CD4-positive, alpha-beta T cell (primary cell): ENCODE data around the gene C10orf67. TPM values are rescaled to one million over a fixed set of nuclear protein-coding genes. Genes with fewer than 3 reads are reported as not detected.

ENCODE experiments used
- ATAC-seq: fragments of 200-7000 bp; cut with Tn5 transposase; one replicate; pipeline ENCODE4 v1.10.0; 2022; ENCODE audit warnings: mild to moderate bottlenecking; ENCODE audit not compliant: poor library complexity
- CTCF ChIA-PET: fragments of 350-600 bp; sonication (Branson Sonifier 250); formaldehyde crosslinking; loops from one replicate; lab custom pipeline; 2021; ENCODE audit warnings: antibody characterized with exemption, inconsistent platforms; lab: Charles Lee
- POLR2A ChIA-PET: fragments of 350-600 bp; sonication (Branson Sonifier 250); formaldehyde crosslinking; loops from one replicate; lab custom pipeline; 2021; ENCODE audit warnings: antibody characterized with exemption, inconsistent platforms; lab: Charles Lee
- DNase-seq, 14 experiments: peaks; one replicate each; pipeline ENCODE4 v3.0.0-alpha.2; 2013 to 2020; ENCODE audit warnings: mixed read lengths in 2 of 14
- H3K27ac ChIP-seq, 2 donors: one replicate each; pipeline versions ENCODE4 v1.5.1 to v1.7.0; 2013; ENCODE audit warnings: low read length in 2 of 2, low read depth in 1 of 2, mild to moderate bottlenecking in 1 of 2
- H3K27me3 ChIP-seq, 2 experiments: 1 replicate in 1 of 2; 2 replicates in 1 of 2; pipeline versions ENCODE4 v1.6.1 to v1.7.0; 2013; ENCODE audit warnings: low read length in 2 of 2, control low read depth in 1 of 2, mild to moderate bottlenecking in 1 of 2, moderate library complexity in 1 of 2; ENCODE audit not compliant: insufficient read depth in 2 of 2, control insufficient read depth in 1 of 2
- H3K36me3 ChIP-seq: one replicate; pipeline ENCODE4 v1.6.1; 2013; ENCODE audit warnings: low read length, control low read depth; ENCODE audit not compliant: insufficient read depth
- H3K4me1 ChIP-seq: one replicate; pipeline ENCODE4 v1.6.1; 2013; ENCODE audit warnings: low read length, control low read depth; ENCODE audit not compliant: insufficient read depth
- H3K4me3 ChIP-seq: one replicate; pipeline ENCODE4 v1.5.1; 2013; ENCODE audit warnings: mild to moderate bottlenecking, low read length, moderate library complexity
- H3K9me3 ChIP-seq, 2 experiments: 1 replicate in 1 of 2; 2 replicates in 1 of 2; pipeline versions ENCODE4 v1.6.1 to v1.7.0; 2013; ENCODE audit warnings: low read length in 2 of 2, mild to moderate bottlenecking in 2 of 2, control low read depth in 1 of 2, moderate library complexity in 1 of 2; ENCODE audit not compliant: control insufficient read depth in 1 of 2, insufficient read depth in 1 of 2
- H3K27ac Mint-ChIP-seq: one replicate; pipeline ENCODE4 v1.8.0; 2020; ENCODE audit warnings: mixed read lengths
- H3K27me3 Mint-ChIP-seq: one replicate; pipeline ENCODE4 v1.8.0; 2021; ENCODE audit warnings: mixed read lengths
- H3K36me3 Mint-ChIP-seq: one replicate; pipeline ENCODE4 v1.8.0; 2021; ENCODE audit warnings: low read depth, mixed read lengths
- H3K4me1 Mint-ChIP-seq: one replicate; pipeline ENCODE4 v1.8.0; 2021; ENCODE audit warnings: low read depth, mixed read lengths
- H3K4me3 Mint-ChIP-seq: one replicate; pipeline ENCODE4 v1.8.0; 2020; ENCODE audit warnings: mild to moderate bottlenecking, mixed read lengths
- H3K9me3 Mint-ChIP-seq: one replicate; pipeline ENCODE4 v1.8.0; 2020; ENCODE audit warnings: mixed read lengths
- intact Hi-C, 2 experiments: fragments of 100-400 bp; cut with DNase I in 1 of 2; cut with micrococcal nuclease in 1 of 2; formaldehyde crosslinking; loops; one replicate each; pipeline versions ENCODE4 v1.15.1 to v1.9.0; 2023 to 2025; cut with DNase I, micrococcal nuclease
- total RNA-seq, 174 experiments: library from RNA in 2 of 174; stranded (reverse) in 2 of 174; gene quantifications; one replicate each; pipeline ENCODE4 v1.2.3 and lab custom pipeline; 2021 to 2026
- TF ChIP-seq, protein P1 (sequence below): fragments of 200-600 bp; IDR thresholded peaks from one replicate; pipeline ENCODE4 v1.8.0; 2022; ENCODE audit warnings: antibody characterized with exemption, mild to moderate bottlenecking

C10orf67 gene
- total RNA-seq, 2 experiments from 2014 or later, result not detected

DNA sequence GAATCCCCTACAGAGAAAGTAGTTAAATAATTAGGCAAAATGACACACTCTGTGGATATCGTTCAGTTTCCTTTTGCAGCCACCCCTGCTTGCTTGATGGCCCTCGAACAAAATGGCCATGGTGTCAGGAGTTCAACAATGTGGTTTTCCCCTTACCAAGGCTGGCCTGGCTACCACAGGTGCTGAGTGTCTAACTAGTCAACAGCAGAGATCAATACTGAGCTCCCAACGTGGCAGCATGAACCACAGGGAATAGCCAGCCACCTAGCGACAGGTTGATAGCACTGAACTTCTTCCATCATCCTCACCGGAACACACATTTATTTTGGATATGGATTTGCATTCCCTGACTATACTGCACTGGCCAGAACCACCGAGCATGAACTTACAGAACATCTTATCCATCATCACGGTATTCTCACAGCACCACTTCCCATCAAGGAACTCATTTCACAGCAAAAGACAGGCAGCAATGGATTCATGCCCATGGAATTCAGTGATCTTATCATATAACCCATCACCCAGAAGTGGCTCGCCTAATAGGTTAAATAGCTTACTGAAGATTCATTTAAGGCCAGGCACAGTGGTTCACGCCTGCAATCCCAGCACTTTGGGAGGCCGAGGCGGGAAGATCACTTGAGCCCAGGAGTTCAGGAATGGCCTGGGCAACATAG lies 6.3 kb downstream of the C10orf67 start:
- TF ChIP-seq, protein P1, sequence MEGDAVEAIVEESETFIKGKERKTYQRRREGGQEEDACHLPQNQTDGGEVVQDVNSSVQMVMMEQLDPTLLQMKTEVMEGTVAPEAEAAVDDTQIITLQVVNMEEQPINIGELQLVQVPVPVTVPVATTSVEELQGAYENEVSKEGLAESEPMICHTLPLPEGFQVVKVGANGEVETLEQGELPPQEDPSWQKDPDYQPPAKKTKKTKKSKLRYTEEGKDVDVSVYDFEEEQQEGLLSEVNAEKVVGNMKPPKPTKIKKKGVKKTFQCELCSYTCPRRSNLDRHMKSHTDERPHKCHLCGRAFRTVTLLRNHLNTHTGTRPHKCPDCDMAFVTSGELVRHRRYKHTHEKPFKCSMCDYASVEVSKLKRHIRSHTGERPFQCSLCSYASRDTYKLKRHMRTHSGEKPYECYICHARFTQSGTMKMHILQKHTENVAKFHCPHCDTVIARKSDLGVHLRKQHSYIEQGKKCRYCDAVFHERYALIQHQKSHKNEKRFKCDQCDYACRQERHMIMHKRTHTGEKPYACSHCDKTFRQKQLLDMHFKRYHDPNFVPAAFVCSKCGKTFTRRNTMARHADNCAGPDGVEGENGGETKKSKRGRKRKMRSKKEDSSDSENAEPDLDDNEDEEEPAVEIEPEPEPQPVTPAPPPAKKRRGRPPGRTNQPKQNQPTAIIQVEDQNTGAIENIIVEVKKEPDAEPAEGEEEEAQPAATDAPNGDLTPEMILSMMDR, result no peak
- H3K4me1 Mint-ChIP-seq, result peaks cover 31% of the 10 kb centered on the region
- Histone ChIP-seq H3K9me3 (no peaks in the 10 kb centered on the region), H3K27ac (no peak overlapping the region), H3K4me1 (peaks cover 20% of the 10 kb centered on the region), H3K27me3 (no peaks in the 10 kb centered on the region), H3K36me3 (no peaks in the 10 kb centered on the region), H3K4me3 (no peak overlapping the region)
- no peak for ATAC-seq
- H3K36me3 Mint-ChIP-seq, result no peaks in the 10 kb centered on the region
- ChIA-PET CTCF (no interaction called here), POLR2A (interaction anchor here (0.6 kb wide), 1 partner anchor 81 kb away, joined by 3 read pairs; no protein-coding TSS in a partner anchor)
- intact Hi-C loops, result loop anchor here in 1 of 2 experiments (10.0 kb wide), 1 partner anchor 107 kb away; no protein-coding TSS in a partner anchor
- H3K9me3 Mint-ChIP-seq, result no peaks in the 10 kb centered on the region
- no peak overlapping the region for H3K4me3 Mint-ChIP-seq
- no peak overlapping the region for H3K27ac Mint-ChIP-seq
- H3K27me3 Mint-ChIP-seq, result no peaks in the 10 kb centered on the region
- no peak for DNase-seq

DNA sequence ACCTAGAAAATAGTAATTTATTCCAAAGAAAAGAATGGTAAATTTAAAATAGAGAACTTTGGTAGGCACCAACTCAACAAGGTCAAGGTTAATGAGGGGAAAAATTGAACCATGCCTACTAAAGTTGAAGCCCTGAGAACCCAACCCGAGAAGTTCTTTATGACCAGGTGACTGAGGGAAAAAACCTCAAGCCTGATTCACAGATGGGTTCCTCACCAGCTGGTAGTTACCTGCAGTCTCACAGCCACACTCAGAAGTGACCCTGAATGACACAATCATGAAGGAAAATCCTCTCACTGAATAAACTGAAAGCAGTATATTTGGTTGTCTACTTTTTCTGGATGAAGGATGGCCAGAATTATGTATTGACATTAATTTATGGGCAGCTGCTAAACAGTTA lies 7.0 kb downstream of the C10orf67 start:
- no peaks in the 10 kb centered on the region for H3K27me3 Mint-ChIP-seq
- POLR2A ChIA-PET, result no interaction called here

DNA sequence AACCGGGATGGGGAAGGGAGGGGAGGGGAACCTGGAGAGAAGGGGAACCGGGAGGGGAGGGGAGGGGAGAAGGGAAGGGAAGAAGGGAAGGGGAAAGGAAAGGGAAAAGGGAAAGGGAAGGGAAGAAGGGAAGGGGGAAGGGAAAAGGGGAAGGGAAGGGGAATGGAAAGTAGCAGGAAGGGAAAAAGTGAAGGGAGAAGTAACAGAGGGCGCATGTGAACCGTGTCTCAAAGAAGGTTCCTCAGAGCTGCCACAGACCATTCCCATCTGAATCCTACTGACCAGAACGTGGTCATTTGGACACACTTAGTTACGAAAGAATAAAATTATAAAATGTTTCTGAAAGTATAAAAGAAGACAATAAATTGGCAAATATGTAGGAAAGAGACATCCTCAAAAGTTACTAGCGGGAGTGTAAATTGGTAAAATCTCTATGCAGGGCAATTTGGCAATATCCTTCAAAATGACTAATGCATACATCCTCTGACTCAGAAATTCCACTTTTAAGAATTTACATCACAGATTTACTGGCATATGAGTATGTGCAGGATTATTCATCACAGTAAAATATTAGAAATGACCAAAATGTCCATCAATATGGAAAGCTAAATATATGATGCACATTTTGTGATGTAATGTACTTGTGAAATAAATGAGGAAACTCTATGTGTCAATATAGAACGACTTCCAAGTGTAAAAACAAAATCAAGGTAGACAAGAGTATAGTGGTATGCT lies 12.9 kb downstream of the C10orf67 start:
- TF ChIP-seq, protein P1, result no peak
- Mint-ChIP-seq H3K9me3 (no peaks in the 10 kb centered on the region), H3K4me3 (no peak overlapping the region), H3K36me3 (no peaks in the 10 kb centered on the region), H3K4me1 (no peaks in the 10 kb centered on the region), H3K27ac (no peak overlapping the region), H3K27me3 (no peaks in the 10 kb centered on the region)
- no peaks in the 10 kb centered on the region for H3K36me3 ChIP-seq
- no peaks in the 10 kb centered on the region for H3K4me1 ChIP-seq
- DNase-seq (peak in 1 of 14 experiments; percentile 15), ATAC-seq (no peak)
- CTCF ChIA-PET, result no interaction called here
- POLR2A ChIA-PET, result interaction anchor here (0.8 to 1.0 kb wide), 3 partner anchors 10 to 106 kb away, joined by 3 to 6 read pairs (median 3); no protein-coding TSS in a partner anchor
- no peaks in the 10 kb centered on the region for H3K9me3 ChIP-seq
- no peak overlapping the region for H3K27ac ChIP-seq
- H3K27me3 ChIP-seq, result no peaks in the 10 kb centered on the region
- no peak overlapping the region for H3K4me3 ChIP-seq
- intact Hi-C loops, result loop anchor here in 1 of 2 experiments (10.0 kb wide), 1 partner anchor 113 kb away; no protein-coding TSS in a partner anchor

More for the DNA sequence above, 7.0 kb downstream of the C10orf67 start:
- Mint-ChIP-seq H3K27ac (no peak overlapping the region), H3K4me3 (no peak overlapping the region), H3K9me3 (no peaks in the 10 kb centered on the region), H3K4me1 (peaks cover 26% of the 10 kb centered on the region), H3K36me3 (no peaks in the 10 kb centered on the region)
- intact Hi-C loops, result loop anchor here in 1 of 2 experiments (10.0 kb wide), 1 partner anchor 107 kb away; no protein-coding TSS in a partner anchor
- Histone ChIP-seq H3K4me3 (no peak overlapping the region), H3K4me1 (peaks cover 18% of the 10 kb centered on the region), H3K27ac (no peak overlapping the region), H3K9me3 (no peaks in the 10 kb centered on the region), H3K36me3 (no peaks in the 10 kb centered on the region), H3K27me3 (no peaks in the 10 kb centered on the region)
- ATAC-seq (no peak), DNase-seq (no peak)
- TF ChIP-seq, protein P1, result no peak
- CTCF ChIA-PET, result no interaction called here
